Activated effector memory CD4-positive, alpha-beta T cell treated with Interleukin-2 at 50 U/mL for 16 hours (primary cell): ENCODE results near the gene ITSN1.
"Not testable (repeated sequence)": the region's sequence is repeated elsewhere in the genome, so short reads cannot be mapped to it uniquely, and the experiment has no call there.

ENCODE experiments used
- DNase-seq: peaks from one replicate; pipeline ENCODE4 v3.0.0-alpha.2; 2020

ITSN1 gene

DNA sequence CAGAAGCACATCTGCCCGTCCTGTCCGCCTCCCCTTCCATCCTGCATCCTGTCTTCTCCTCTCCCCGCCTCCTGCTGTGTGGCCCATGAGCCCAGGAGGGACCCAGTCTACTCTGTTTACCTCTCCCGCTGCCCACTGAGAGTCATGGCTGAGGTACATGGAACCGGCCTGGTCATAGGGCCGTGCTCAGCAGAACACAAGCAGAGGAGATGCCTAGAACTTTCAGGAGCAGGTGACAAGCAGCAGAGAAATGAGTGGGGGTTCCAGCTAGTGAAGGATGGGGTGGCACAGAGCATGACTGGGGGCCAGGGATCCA, 202.5 kb downstream of the ITSN1 start:
- no peak for DNase-seq

- DNase-seq = no peak
Measured at GRCh38 chr21:33846141-33846540, 203.8 kb downstream of the ITSN1 start.

GRCh38 chr21:33847588-33848248, 205.4 kb downstream of the ITSN1 start:
- no peak for DNase-seq

GRCh38 chr21:33848249-33848953, 206.1 kb downstream of the ITSN1 start:
- no peak for DNase-seq

DNA sequence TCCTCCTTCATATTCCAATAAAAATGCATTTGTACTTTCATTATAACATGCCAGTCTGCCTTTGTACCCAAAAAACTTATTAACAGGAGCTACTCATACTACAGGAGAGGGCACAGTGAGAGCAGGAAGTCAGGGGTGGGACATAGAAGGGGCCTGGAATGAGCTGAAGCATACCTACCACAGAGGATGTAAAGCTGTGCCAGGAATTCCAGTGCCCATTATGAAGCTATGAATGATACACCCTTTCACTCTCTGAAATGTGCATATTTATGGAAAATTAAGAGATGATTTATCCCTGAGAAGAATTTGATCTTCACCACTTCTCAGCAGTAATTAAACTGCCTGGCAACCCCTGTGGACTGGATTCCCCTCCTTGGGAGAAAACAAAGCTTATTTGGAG, 207.5 kb downstream of the ITSN1 start:
- DNase-seq = no peak

- no peak for DNase-seq
Measured at GRCh38 chr21:33850401-33850800, 208.1 kb downstream of the ITSN1 start.

GRCh38 chr21:33850985-33851384, 208.7 kb downstream of the ITSN1 start:
- no peak for DNase-seq

DNA sequence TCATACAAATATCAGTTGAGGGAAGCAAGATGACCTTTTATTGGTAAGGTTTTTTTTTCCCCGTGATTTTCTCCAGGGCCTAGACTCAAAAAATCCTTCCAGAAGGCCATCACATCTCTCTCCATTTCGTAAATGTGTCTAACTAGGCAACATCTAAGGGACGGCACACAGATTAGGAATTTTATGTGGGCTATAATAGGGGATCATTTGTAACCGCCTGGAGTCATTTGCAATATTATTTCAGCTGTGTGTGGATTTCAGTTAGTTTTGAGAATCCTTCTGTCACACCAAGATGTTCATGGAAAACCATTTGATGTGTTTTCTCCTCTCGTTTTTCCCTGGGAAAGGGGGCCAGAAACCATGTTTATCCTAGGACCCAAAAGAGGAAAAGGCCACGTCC, 210.2 kb downstream of the ITSN1 start:
- DNase-seq = no peak

GRCh38 chr21:33854604-33855003, 212.3 kb downstream of the ITSN1 start:
- no peak for DNase-seq

DNA sequence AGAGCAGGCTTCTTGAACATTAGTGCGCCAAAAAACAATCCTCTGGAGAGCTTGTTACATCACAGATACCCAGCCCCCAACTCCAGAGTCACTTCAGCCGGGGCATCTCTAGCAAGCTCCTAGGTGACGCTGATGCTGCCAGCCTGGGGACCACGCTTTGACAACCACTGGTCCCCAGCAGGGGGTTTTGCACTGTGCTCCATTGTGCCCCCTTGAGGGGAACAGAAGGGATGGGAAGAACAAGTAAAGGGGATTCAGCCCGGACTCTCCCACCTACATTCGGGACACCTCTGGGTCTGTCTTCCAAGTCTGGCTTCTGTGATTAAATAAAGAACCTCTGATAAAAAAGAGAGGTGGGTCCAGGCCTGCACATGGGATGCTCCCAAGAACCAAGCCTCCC, 212.9 kb downstream of the ITSN1 start:
- no peak for DNase-seq

- no peak for DNase-seq
Measured at GRCh38 chr21:33856893-33857527, 214.7 kb downstream of the ITSN1 start.

GRCh38 chr21:33857846-33858666, 215.8 kb downstream of the ITSN1 start:
- no peak for DNase-seq

DNA sequence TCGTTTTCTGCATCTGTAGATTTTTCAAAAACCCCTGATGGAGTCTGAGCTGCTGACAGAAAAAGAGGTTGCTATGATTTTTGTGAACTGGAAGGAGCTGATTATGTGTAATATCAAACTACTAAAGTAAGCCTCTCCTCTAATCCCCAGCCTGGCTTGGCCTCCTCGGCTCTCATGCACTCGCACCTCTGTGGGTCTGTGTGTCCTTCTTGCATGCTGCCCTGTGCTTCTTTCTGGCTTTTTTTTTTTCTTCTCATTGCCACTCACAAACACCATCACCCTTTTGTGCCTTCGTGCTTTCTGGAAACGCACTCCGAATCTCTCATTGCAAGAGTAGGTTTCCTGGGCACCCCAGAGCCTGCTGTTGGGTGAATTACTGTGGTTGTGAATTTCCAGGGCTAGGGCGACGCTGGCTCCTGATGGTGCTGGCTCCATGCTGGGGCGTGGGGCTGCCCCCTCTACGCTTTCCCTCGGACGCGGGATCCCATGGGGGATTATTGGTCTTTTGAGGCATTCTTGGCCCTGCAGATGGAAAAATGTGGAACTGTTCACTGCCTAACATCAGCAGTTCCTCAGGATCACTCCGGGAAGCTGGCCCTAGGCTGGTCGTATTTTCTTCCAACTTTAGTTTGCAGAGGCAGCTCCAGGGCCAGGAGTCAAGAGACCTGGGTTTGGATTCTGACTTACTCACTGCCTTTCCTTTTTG, 216.5 kb downstream of the ITSN1 start:
- DNase-seq = no peak

DNA sequence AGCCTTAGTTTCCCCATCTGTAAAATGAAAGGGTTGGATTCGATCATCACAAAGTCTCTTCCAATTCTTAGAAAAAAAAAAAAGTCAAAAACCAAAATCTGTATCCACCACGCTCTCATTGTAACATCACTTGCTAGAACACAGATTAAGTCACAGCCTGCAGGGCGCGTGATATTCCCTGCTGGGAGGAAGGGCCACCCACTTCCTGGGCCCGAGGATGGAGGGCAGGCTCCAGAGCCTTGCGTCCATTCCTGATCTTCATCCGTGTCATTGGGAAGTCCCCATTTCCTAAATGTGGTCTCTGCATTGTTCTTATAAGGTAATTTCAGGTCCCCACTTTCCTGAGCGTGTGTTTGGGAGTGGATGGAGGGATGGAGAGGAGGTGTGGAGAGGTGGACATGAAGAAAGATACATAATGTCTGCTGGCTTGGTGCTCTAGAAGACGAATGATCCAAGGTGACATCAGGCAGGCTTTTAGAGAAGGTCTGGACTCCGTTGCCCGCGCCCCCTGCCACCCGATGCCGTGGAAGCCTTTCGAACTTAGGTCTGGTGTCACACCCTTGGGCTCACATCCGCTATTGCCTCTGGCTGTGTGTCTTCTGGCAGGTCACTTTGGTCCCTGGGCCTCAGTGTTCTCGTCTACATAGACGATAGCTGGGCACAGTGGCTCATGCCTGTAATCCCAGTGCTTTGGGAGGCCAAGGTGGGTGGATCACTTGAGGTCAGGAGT, 217.2 kb downstream of the ITSN1 start:
- no peak for DNase-seq

GRCh38 chr21:33860332-33860879, 218.1 kb downstream of the ITSN1 start:
- DNase-seq = no peak

GRCh38 chr21:33861125-33861524, 218.8 kb downstream of the ITSN1 start:
- no peak for DNase-seq

GRCh38 chr21:33863191-33863590, 220.9 kb downstream of the ITSN1 start:
- DNase-seq = not testable (repeated sequence)

- no peak for DNase-seq
Measured at GRCh38 chr21:33864150-33864549, 221.8 kb downstream of the ITSN1 start.

GRCh38 chr21:33865176-33865575, 222.9 kb downstream of the ITSN1 start:
- no peak for DNase-seq

- no peak for DNase-seq
Measured at GRCh38 chr21:33865996-33866575, 223.8 kb downstream of the ITSN1 start.

- DNase-seq = no peak
Measured at GRCh38 chr21:33866826-33867225, 224.5 kb downstream of the ITSN1 start.
